NCI-H187 treated with DMSO at 0.1 percent for 48 hours (cell line): ENCODE data around the gene CKLF.
"Not testable (repeated sequence)": the region's sequence is repeated elsewhere in the genome, so short reads cannot be mapped to it uniquely, and the experiment has no call there.

Source experiments
- DNase-seq: peaks from one replicate; lab custom pipeline; 2025; lab: John Stamatoyannopoulos, UW

CKLF gene

GRCh38 chr16:66543541-66543940 lies 8.8 kb upstream of the CKLF start:
- no peak for DNase-seq

- DNase-seq: no peak
These were observed 8.2 kb upstream of the CKLF start for GRCh38 chr16:66544016-66544757.

GRCh38 chr16:66547101-66547989 lies 5.0 kb upstream of the CKLF start:
- no peak for DNase-seq

- DNase-seq: no peak
These were observed 4.3 kb upstream of the CKLF start for GRCh38 chr16:66548068-66548467.

GRCh38 chr16:66548868-66549267 lies 3.5 kb upstream of the CKLF start:
- no peak for DNase-seq

- DNase-seq: no peak
These were observed 2.9 kb upstream of the CKLF start, which contains the start of gene TK2 for GRCh38 chr16:66549284-66550131. Gene TK2, minus strand, starts transcription at chr16:66550122. Its CDS starts 61 bp downstream, at chr16:66550061.

- DNase-seq: no peak
These were observed 1.0 kb upstream of the CKLF start for GRCh38 chr16:66551348-66551759.

- no peak for DNase-seq
These were observed 539 bp upstream of the CKLF start for GRCh38 chr16:66551788-66552285.

- no peak for DNase-seq
These were observed 847 bp downstream of the CKLF start for GRCh38 chr16:66553223-66553622.

GRCh38 chr16:66554021-66554420 lies 1.6 kb downstream of the CKLF start:
- no peak for DNase-seq

- no peak for DNase-seq
These were observed 2.1 kb downstream of the CKLF start for GRCh38 chr16:66554495-66554894.

GRCh38 chr16:66560107-66560506 lies 7.7 kb downstream of the CKLF start:
- no peak for DNase-seq

- DNase-seq: no peak
These were observed 9.2 kb downstream of the CKLF start for GRCh38 chr16:66561381-66562080.

GRCh38 chr16:66562409-66562808 lies 10.0 kb downstream of the CKLF start:
- no peak for DNase-seq

- DNase-seq: no peak
These were observed 10.6 kb downstream of the CKLF start for GRCh38 chr16:66562986-66563385.

GRCh38 chr16:66563574-66564334 lies 11.4 kb downstream of the CKLF start:
- DNase-seq: no peak

- DNase-seq: no peak
These were observed 13.9 kb downstream of the CKLF start, which contains the start of gene CMTM1 for GRCh38 chr16:66566051-66566901. Gene CMTM1, plus strand, starts transcription at chr16:66566439. Its CDS starts 75 bp downstream, at chr16:66566514.

- not testable (repeated sequence) for DNase-seq
These were observed 14.9 kb downstream of the CKLF start for GRCh38 chr16:66567270-66567669.

GRCh38 chr16:66568355-66568754 lies 16.0 kb downstream of the CKLF start:
- DNase-seq: no peak
